HEK293T (cell line): ENCODE data around the gene NPTXR.

ENCODE experiments used
- ARNT ChIP-seq: fragments of 450-650 bp; IDR thresholded peaks from 2 replicates; pipeline ENCODE4 v1.6.1; 2017; ENCODE audit warnings: mild to moderate bottlenecking
- BHLHE40 ChIP-seq: fragments of 450-650 bp; IDR thresholded peaks from 2 replicates; pipeline ENCODE4 v1.6.1; 2016; ENCODE audit warnings: mild to moderate bottlenecking, moderate library complexity, borderline replicate concordance
- ELF4 ChIP-seq: fragments of 450-650 bp; IDR thresholded peaks from 2 replicates; pipeline ENCODE4 v1.6.1; 2017; ENCODE audit warnings: antibody characterized with exemption
- FOXA1 ChIP-seq: fragments of 450-650 bp; IDR thresholded peaks from 2 replicates; pipeline ENCODE4 v1.6.1; 2016; ENCODE audit warnings: mild to moderate bottlenecking
- FOXM1 ChIP-seq: fragments of 450-650 bp; IDR thresholded peaks from 2 replicates; pipeline ENCODE4 v1.6.1; 2017; ENCODE audit warnings: mild to moderate bottlenecking, borderline replicate concordance
- HDGF ChIP-seq: fragments of 450-650 bp; IDR thresholded peaks from 2 replicates; pipeline ENCODE4 v1.6.1; 2017; ENCODE audit warnings: antibody characterized with exemption, borderline replicate concordance
- L3MBTL2 ChIP-seq: fragments of 450-650 bp; conservative IDR thresholded peaks from 2 replicates; pipeline ENCODE4 v1.6.1; 2016; ENCODE audit warnings: mild to moderate bottlenecking
- LEF1 ChIP-seq: fragments of 450-650 bp; IDR thresholded peaks from 2 replicates; pipeline ENCODE4 v1.6.1; 2017; ENCODE audit warnings: mild to moderate bottlenecking, borderline replicate concordance
- NFRKB ChIP-seq: fragments of 450-650 bp; IDR thresholded peaks from 2 replicates; pipeline ENCODE4 v1.6.1; 2016; ENCODE audit warnings: mild to moderate bottlenecking, moderate library complexity
- SP1 ChIP-seq: fragments of 450-650 bp; IDR thresholded peaks from 2 replicates; pipeline ENCODE4 v1.6.1; 2017
- SUZ12 ChIP-seq: fragments of 450-650 bp; IDR thresholded peaks from 2 replicates; pipeline ENCODE4 v1.6.1; 2016; ENCODE audit warnings: mild to moderate bottlenecking
- ZNF384 ChIP-seq: fragments of 450-650 bp; IDR thresholded peaks from 2 replicates; pipeline ENCODE4 v1.6.1; 2016

- TF ChIP-seq HDGF (no peak), ELF4 (no peak), SP1 (no peak), SUZ12 (no peak), L3MBTL2 (no peak), BHLHE40 (no peak), FOXA1 (no peak), FOXM1 (no peak), ZNF384 (no peak), NFRKB (no peak), LEF1 (no peak), ARNT (no peak)
Measured at GRCh38 chr22:38819387-38819940, 24.4 kb downstream of the NPTXR start.
